WERI-Rb-1 (cell line): ENCODE measurements around the gene TRIM69.
A peak's percentile ranks its signal among the peaks of the same experiment; 100 is the strongest.

Source experiments
- DNase-seq: peaks from one replicate; pipeline ENCODE4 v3.0.0-alpha.2; 2020
- H3K27ac ChIP-seq: fragments of 250-450 bp; sonication (Bioruptor Pico); 2 replicates; pipeline ENCODE4 v1.5.1; 2020; ENCODE audit warnings: mild to moderate bottlenecking, moderate library complexity
- H3K27me3 ChIP-seq: fragments of 250-450 bp; sonication (Bioruptor Pico); 2 replicates; pipeline ENCODE4 v1.5.1; 2021; ENCODE audit warnings: mild to moderate bottlenecking, low read depth, moderate library complexity; ENCODE audit not compliant: insufficient read depth, severe bottlenecking
- H3K36me3 ChIP-seq: fragments of 250-450 bp; sonication (Bioruptor Pico); 2 replicates; pipeline ENCODE4 v1.5.1; 2020; ENCODE audit warnings: mild to moderate bottlenecking, moderate library complexity
- H3K4me3 ChIP-seq: 2 replicates; pipeline ENCODE4 v1.5.1; 2011; ENCODE audit warnings: low read depth, mild to moderate bottlenecking, control low read depth, low read length
- H3K9me3 ChIP-seq: fragments of 250-450 bp; sonication (Bioruptor Pico); 2 replicates; pipeline ENCODE4 v1.5.1; 2021; ENCODE audit warnings: mild to moderate bottlenecking, moderate library complexity; ENCODE audit not compliant: severe bottlenecking
- TF ChIP-seq, protein P1 (sequence below): IDR thresholded peaks from 2 replicates; pipeline ENCODE4 v1.5.1; 2011; ENCODE audit warnings: low read depth, mild to moderate bottlenecking, control low read depth, inconsistent platforms, low read length

TRIM69 gene

DNA sequence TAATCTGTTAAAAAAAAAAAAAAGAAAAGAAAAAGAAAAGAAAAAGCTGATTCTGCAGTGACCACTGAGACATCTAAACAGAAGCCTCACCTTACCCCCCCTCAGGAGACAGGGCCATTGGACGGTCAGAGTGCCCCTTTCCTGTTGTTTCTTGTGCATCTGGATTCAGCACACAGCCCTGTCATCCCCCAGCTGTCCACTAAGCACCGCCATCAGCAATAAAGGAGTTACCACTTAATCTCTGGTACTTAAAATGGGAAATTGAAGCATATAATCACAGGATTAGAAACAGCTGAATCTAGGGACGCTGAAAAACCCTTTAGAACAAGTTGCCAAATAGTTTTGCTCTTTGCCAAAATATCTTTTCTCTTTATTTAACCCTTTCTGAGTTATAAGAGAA, 62.5 kb downstream of the TRIM69 start:
- Histone ChIP-seq H3K9me3 (no peaks in the 10 kb centered on the region), H3K36me3 (no peaks in the 10 kb centered on the region), H3K27me3 (no peaks in the 10 kb centered on the region), H3K4me3 (no peak overlapping the region), H3K27ac (no peak overlapping the region)
- peak; percentile 42 for DNase-seq
- TF ChIP-seq, protein P1, sequence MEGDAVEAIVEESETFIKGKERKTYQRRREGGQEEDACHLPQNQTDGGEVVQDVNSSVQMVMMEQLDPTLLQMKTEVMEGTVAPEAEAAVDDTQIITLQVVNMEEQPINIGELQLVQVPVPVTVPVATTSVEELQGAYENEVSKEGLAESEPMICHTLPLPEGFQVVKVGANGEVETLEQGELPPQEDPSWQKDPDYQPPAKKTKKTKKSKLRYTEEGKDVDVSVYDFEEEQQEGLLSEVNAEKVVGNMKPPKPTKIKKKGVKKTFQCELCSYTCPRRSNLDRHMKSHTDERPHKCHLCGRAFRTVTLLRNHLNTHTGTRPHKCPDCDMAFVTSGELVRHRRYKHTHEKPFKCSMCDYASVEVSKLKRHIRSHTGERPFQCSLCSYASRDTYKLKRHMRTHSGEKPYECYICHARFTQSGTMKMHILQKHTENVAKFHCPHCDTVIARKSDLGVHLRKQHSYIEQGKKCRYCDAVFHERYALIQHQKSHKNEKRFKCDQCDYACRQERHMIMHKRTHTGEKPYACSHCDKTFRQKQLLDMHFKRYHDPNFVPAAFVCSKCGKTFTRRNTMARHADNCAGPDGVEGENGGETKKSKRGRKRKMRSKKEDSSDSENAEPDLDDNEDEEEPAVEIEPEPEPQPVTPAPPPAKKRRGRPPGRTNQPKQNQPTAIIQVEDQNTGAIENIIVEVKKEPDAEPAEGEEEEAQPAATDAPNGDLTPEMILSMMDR = peak; percentile 37; the same call in 1 of the 2 replicates

DNA sequence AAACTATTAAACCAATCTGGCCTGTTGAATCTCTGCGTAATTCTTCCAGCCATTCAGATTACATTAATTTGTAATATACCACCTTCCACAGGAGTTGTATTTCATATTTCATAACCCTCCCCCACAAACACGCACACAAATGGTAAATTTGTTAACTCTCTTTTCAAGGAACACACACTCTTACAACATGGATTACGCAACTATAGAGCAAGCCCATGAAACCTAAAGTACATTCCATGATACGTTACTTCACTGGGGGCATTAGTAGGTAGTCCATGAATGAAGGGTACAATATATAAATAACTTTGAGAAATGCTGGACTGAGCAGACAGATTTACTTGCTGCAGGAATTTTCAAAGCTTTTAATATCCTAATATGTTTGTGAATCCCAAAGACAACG, 65.0 kb downstream of the TRIM69 start:
- no peak overlapping the region for H3K4me3 ChIP-seq
- no peak for DNase-seq
- no peaks in the 10 kb centered on the region for H3K27me3 ChIP-seq
- no peak overlapping the region for H3K27ac ChIP-seq
- H3K9me3 ChIP-seq = no peaks in the 10 kb centered on the region
- no peaks in the 10 kb centered on the region for H3K36me3 ChIP-seq
- TF ChIP-seq, protein P1 = no peak

DNA sequence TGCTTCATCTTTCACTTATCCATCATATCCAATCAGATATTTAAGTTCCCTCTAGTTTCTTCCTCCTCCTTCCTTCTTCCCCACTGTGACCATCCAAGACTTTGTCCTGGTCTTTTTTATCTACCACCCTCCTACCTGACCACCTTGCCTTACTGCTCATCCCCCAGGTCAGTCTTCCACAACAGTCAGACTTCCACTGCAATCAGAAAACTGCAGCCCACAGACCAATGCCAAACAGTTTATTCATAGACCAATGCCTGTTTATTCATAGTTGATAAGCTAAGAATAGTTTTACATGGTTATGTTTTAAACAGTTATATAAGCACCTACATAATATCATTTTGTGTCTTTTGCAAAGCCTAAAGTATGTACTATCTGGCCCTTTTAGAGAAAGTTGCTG, 65.5 kb downstream of the TRIM69 start:
- no peak for DNase-seq
- TF ChIP-seq, protein P1 = no peak
- H3K27ac ChIP-seq = no peak overlapping the region
- no peaks in the 10 kb centered on the region for H3K36me3 ChIP-seq
- no peaks in the 10 kb centered on the region for H3K27me3 ChIP-seq
- H3K4me3 ChIP-seq = no peak overlapping the region
- H3K9me3 ChIP-seq = no peaks in the 10 kb centered on the region

DNA sequence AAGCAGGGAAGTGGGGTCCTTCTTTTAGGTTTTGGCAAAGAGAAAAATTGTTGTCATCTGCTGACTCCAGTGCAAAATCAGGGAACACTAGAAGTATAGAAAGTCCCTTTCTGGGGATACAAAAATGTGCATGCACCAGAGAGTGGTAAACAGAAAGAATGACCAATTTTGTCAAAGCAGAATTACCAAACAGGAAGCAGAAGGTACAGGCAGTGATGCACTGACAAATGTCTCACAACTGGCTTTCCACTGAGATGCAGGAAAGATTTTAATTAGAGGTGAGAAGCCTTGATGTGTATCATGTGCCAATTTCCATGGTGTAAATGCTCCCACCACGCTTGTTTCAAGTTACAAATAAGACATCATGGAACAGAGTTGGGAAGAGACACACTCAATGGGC, 66.0 kb downstream of the TRIM69 start:
- no peaks in the 10 kb centered on the region for H3K9me3 ChIP-seq
- no peaks in the 10 kb centered on the region for H3K27me3 ChIP-seq
- H3K4me3 ChIP-seq = no peak overlapping the region
- no peak overlapping the region for H3K27ac ChIP-seq
- TF ChIP-seq, protein P1 = no peak
- H3K36me3 ChIP-seq = no peaks in the 10 kb centered on the region
- DNase-seq = no peak

DNA sequence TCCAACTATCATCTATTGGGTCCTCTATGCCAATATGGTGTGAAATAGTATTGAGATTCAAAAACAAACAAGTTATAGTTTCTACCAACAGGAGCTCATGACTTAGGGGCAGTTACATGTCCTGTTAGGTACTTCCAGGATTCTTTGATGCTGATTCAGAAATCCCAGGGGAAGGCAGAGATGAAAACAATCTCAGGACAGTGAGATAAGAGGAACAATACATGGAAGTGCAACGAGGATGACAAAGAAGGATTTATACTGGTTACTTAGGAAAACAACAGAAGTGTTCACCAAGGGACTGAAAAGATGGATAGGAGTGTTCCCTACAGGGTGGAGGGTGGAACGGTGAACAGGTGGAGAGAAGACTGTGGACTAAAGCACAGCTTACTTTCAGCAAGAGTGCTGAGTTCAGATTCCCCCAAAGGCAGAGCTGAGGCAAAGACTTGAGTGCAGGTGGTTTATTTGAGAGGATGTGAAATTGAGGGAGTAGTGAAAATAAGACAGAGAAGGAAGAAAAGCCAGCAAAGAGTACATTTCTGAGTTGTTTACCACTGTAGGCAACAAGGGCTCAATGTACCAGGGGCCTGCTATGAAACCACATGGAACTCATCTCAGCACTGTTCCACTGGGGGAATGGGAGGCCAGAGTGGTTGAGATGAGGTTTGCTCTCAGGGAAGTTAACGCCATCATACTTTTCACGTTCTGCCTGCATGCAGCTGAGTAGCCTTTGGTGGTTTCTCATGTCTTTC, 68.1 kb downstream of the TRIM69 start:
- H3K27ac ChIP-seq = no peak overlapping the region
- no peaks in the 10 kb centered on the region for H3K36me3 ChIP-seq
- TF ChIP-seq, protein P1 = no peak
- H3K27me3 ChIP-seq = no peaks in the 10 kb centered on the region
- H3K4me3 ChIP-seq = no peak overlapping the region
- no peaks in the 10 kb centered on the region for H3K9me3 ChIP-seq
- no peak for DNase-seq

DNA sequence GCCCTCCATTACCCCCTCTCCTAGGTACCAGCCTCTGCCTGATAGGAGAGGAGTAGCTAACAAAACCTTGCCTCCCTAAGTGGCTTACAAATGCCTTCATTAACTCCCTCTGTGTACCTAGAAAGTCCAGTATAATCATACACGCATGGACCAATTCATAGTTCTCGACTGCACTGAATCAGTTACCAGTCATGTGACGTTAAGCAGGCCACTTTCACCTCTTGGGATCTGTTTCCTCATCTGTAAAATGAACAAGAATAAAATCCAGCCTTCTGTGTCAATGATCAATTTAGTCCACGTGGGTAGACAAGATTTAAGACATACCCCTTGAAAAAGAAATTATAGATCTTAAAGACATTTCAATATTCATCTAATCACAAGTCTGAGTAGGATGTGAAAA, 72.2 kb downstream of the TRIM69 start:
- TF ChIP-seq, protein P1 = no peak
- H3K9me3 ChIP-seq = no peaks in the 10 kb centered on the region
- DNase-seq = no peak
- H3K36me3 ChIP-seq = no peaks in the 10 kb centered on the region
- H3K27me3 ChIP-seq = no peaks in the 10 kb centered on the region
- H3K4me3 ChIP-seq = no peak overlapping the region
- H3K27ac ChIP-seq = no peak overlapping the region
